Inflammatory macrophage treated with lipopolysaccharide for 1 hour (primary cell): Measurements from ENCODE around the gene F2.
A peak's percentile ranks its signal among the peaks of the same experiment; 100 is the strongest.
"Not testable (repeated sequence)": the region's sequence is repeated elsewhere in the genome, so short reads cannot be mapped to it uniquely, and the experiment has no call there.

Source experiments
- DNase-seq, 2 donors: peaks; one replicate each; pipeline ENCODE4 v3.0.0-alpha.2; 2020 to 2022

Gene F2

GRCh38 chr11:46686886-46687795, 31.9 kb upstream of the F2 start:
- DNase-seq, result no peak

- DNase-seq, result no peak
Measured at GRCh38 chr11:46690702-46691101, 28.3 kb upstream of the F2 start.

- no peak for DNase-seq
Measured at GRCh38 chr11:46692450-46692849, 26.6 kb upstream of the F2 start.

- DNase-seq, result no peak
Measured at GRCh38 chr11:46693597-46694012, 25.4 kb upstream of the F2 start.

- DNase-seq, result no peak
Measured at GRCh38 chr11:46694072-46694471, 24.9 kb upstream of the F2 start.

- DNase-seq, result no peak
Measured at GRCh38 chr11:46694607-46695006, 24.4 kb upstream of the F2 start.

GRCh38 chr11:46695345-46696211, 23.4 kb upstream of the F2 start:
- no peak for DNase-seq

GRCh38 chr11:46696212-46696558, 22.8 kb upstream of the F2 start:
- DNase-seq, result no peak

GRCh38 chr11:46697303-46697702, 21.7 kb upstream of the F2 start:
- no peak for DNase-seq

- DNase-seq, result no peak
Measured at GRCh38 chr11:46697723-46698122, 21.3 kb upstream of the F2 start.

- peak; percentile 53 to 70 for DNase-seq
Measured at GRCh38 chr11:46698597-46698996, 20.4 kb upstream of the F2 start.

- DNase-seq, result peak; percentile 98
Measured at GRCh38 chr11:46700241-46701077, 18.6 kb upstream of the F2 start, which contains the start of the genes ARHGAP1 and ZNF408. Gene ARHGAP1, minus strand, starts transcription at chr11:46700619. Its CDS starts 4,512 bp downstream, at chr11:46696107. Gene ZNF408, plus strand, starts transcription at chr11:46701031. Its CDS starts 17 bp downstream, at chr11:46701048.

- DNase-seq, result no peak
Measured at GRCh38 chr11:46701078-46701654, 17.8 kb upstream of the F2 start.

GRCh38 chr11:46705070-46705688, 13.8 kb upstream of the F2 start:
- no peak for DNase-seq

- DNase-seq, result no peak
Measured at GRCh38 chr11:46706886-46707285, 12.1 kb upstream of the F2 start.

GRCh38 chr11:46709351-46709750, 9.7 kb upstream of the F2 start:
- DNase-seq, result not testable (repeated sequence)

- no peak for DNase-seq
Measured at GRCh38 chr11:46710821-46711269, 8.2 kb upstream of the F2 start.

- no peak for DNase-seq
Measured at GRCh38 chr11:46711303-46711702, 7.7 kb upstream of the F2 start.

GRCh38 chr11:46712874-46713576, 6.0 kb upstream of the F2 start:
- no peak for DNase-seq

GRCh38 chr11:46717825-46718154, 1.2 kb upstream of the F2 start:
- not testable (repeated sequence) for DNase-seq
